Neural crest cell (in vitro differentiated cells): Measurements from ENCODE around the gene DRAM2. TPM values are rescaled to one million over a fixed set of nuclear protein-coding genes. Genes with fewer than 3 reads are reported as not detected.
"Not testable (repeated sequence)": the region's sequence is repeated elsewhere in the genome, so short reads cannot be mapped to it uniquely, and the experiment has no call there.

Source experiments
- DNase-seq: peaks from one replicate; pipeline ENCODE4 v3.0.0; 2021; ENCODE audit warnings: low read depth, mixed read lengths, low spot score
- H3K27ac Mint-ChIP-seq: one replicate; pipeline ENCODE4 v1.8.0; 2021; ENCODE audit warnings: mild to moderate bottlenecking, mixed read lengths; ENCODE audit not compliant: unreplicated experiment
- H3K27me3 Mint-ChIP-seq: 2 replicates; pipeline ENCODE4 v1.8.0; 2021; ENCODE audit warnings: low read depth, mild to moderate bottlenecking, mixed read lengths
- H3K36me3 Mint-ChIP-seq: 2 replicates; pipeline ENCODE4 v1.8.0; 2021; ENCODE audit warnings: low read depth, mild to moderate bottlenecking, mixed read lengths
- H3K4me1 Mint-ChIP-seq: 2 replicates; pipeline ENCODE4 v1.8.0; 2021; ENCODE audit warnings: mixed read lengths
- H3K4me3 Mint-ChIP-seq: one replicate; pipeline ENCODE4 v1.8.0; 2021; ENCODE audit warnings: mild to moderate bottlenecking, mixed read lengths
- H3K9me3 Mint-ChIP-seq: 2 replicates; pipeline ENCODE4 v1.8.0; 2021; ENCODE audit warnings: mixed read lengths
- total RNA-seq: library from RNA; stranded (reverse); gene quantifications from 2 replicates; pipeline ENCODE4 v1.2.1, GENCODE V29; 2021
- TF ChIP-seq, protein P1 (sequence below): fragments of 200-600 bp; sonication (generic); conservative IDR thresholded peaks from 2 replicates; pipeline ENCODE4 v1.5.0; 2021; ENCODE audit warnings: antibody characterized with exemption, mild to moderate bottlenecking

DRAM2 gene
- total RNA-seq, 1 donor from 2014 or later: 28.2 TPM

DNA sequence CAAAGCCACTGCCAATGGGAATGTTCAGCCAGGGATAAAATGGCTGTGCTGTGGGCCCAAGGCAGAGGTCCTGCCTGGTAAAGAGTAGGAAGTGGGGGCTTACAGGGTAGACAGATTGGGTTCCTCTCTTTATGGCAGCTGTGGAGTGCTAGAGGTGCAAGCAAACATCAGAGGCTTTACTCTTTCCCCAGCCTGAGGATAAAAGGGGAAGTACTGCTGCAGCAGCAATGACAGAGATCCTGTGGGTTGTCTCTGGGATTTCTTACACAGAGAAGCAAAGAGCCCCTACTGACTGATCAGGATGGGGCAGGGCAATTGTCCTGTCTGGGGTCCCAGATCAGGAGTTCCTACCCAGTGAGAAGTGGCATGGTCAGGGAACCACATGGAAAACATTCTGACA is 54.2 kb downstream of the DRAM2 start:
- Mint-ChIP-seq H3K9me3 (peaks cover 15% of the 10 kb centered on the region), H3K4me3 (no peak overlapping the region), H3K27me3 (peaks cover 7% of the 10 kb centered on the region), H3K4me1 (no peaks in the 10 kb centered on the region), H3K36me3 (peaks cover 12% of the 10 kb centered on the region), H3K27ac (no peak overlapping the region)
- DNase-seq: no peak
- TF ChIP-seq, protein P1, sequence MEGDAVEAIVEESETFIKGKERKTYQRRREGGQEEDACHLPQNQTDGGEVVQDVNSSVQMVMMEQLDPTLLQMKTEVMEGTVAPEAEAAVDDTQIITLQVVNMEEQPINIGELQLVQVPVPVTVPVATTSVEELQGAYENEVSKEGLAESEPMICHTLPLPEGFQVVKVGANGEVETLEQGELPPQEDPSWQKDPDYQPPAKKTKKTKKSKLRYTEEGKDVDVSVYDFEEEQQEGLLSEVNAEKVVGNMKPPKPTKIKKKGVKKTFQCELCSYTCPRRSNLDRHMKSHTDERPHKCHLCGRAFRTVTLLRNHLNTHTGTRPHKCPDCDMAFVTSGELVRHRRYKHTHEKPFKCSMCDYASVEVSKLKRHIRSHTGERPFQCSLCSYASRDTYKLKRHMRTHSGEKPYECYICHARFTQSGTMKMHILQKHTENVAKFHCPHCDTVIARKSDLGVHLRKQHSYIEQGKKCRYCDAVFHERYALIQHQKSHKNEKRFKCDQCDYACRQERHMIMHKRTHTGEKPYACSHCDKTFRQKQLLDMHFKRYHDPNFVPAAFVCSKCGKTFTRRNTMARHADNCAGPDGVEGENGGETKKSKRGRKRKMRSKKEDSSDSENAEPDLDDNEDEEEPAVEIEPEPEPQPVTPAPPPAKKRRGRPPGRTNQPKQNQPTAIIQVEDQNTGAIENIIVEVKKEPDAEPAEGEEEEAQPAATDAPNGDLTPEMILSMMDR: no peak

DNA sequence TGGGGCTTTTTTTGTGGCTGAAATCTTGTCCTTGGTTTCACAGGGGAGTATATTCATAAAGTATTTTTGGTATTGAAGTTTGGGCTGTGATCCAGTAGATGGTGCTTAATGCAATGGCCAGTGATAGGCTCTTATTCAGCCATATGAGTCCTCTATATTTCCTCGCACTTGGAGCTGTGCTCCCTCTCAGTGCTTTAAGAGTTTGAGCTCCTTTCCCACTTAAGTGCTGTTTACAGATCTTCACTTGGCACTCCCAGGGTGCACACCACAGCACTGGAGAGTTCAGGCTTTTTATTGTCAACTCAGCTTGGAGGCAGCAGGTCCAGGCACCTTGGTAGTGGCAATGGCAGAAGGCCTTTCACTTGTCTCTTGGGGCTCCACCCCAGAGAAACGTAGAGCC is 54.9 kb downstream of the DRAM2 start:
- H3K27me3 Mint-ChIP-seq: peaks cover 7% of the 10 kb centered on the region
- H3K4me1 Mint-ChIP-seq: no peaks in the 10 kb centered on the region
- TF ChIP-seq, protein P1: no peak
- H3K27ac Mint-ChIP-seq: no peak overlapping the region
- no peak overlapping the region for H3K4me3 Mint-ChIP-seq
- H3K9me3 Mint-ChIP-seq: peaks cover 20% of the 10 kb centered on the region
- peaks cover 13% of the 10 kb centered on the region for H3K36me3 Mint-ChIP-seq
- DNase-seq: no peak

DNA sequence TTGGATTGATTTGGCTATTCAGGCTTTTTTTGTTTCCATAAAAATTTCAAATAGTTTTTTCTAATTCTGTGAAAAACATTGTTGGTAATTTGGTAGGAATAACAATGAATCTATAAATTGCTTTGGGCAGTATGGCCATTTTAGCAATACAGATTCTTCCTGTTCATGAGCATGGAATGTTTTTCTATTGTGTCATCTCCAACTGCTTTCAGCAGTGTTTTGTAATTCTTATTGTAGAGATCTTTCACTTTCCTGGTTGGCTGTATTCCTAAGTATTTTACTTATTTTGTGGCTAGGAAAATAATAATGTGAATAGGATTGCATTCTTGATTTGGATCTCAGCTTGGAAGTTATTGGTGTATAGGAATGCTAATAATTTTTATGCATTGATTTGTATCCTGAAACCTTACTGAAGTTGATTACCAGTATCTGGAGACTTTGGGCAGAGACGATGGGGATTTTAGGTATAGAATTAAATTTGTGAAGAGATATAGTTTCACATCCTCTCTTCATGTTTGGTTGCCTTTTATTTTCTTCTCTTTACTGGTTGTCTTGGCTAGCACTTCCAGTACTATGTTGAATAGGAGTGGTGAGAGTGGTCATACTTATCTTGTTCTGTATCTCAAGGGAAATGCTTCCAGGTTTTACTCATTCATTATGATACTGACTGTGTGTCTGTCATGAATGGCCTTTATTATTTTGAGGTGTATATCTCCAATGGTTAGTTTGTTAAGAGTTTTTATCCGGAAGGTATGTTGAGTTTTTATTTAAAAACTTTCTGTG is 57.3 kb downstream of the DRAM2 start:
- H3K9me3 Mint-ChIP-seq: peaks cover 22% of the 10 kb centered on the region

DNA sequence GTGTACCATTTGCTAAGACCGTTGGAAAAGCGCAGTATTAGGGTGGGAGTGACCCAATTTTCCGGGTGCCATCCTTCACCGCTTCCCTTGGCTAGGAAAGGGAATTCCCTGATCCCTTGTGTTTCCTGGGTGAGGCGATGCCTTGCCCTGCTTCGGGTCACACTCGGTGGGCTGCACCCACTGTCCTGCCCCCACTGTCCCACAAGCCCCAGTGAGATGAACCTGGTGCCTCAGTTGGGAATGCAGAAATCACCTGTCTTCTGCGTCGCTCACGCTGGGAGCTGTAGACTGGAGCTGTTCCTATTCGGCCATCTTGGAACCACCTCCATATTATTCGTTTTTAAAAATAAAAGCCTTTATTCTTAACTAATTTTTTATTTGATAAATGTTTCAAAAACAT is 60.6 kb downstream of the DRAM2 start:
- DNase-seq, H3K4me1 Mint-ChIP-seq, H3K4me3 Mint-ChIP-seq, H3K27ac Mint-ChIP-seq: not testable (repeated sequence)
- peaks cover 10% of the 10 kb centered on the region for H3K27me3 Mint-ChIP-seq
- peaks cover 11% of the 10 kb centered on the region for H3K36me3 Mint-ChIP-seq
- peaks cover 23% of the 10 kb centered on the region for H3K9me3 Mint-ChIP-seq

More for the DNA sequence above, 57.3 kb downstream of the DRAM2 start:
- Mint-ChIP-seq H3K4me3 (no peak overlapping the region), H3K27ac (no peak overlapping the region), H3K4me1 (no peaks in the 10 kb centered on the region), H3K27me3 (peaks cover 7% of the 10 kb centered on the region), H3K36me3 (peaks cover 14% of the 10 kb centered on the region)
- TF ChIP-seq, protein P1: no peak
- DNase-seq: no peak

DNA sequence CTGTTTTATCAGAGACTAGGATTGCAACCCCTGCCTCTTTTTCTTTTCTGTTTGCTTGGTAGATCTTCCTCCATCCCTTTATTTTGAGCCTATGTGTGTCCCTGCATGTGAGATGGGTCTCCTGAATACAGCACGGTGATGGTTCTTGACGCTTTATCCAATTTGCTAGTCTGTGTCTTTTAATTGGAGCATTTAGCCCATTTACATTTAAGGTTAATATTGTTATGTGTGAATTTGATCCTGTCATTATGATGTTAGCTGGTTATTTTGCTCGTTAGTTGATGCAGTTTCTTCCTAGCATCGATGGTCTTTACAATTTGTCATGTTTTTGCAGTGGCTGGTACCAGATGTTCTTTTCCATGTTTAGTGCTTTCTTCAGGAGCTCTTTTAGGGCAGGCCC is 62.6 kb downstream of the DRAM2 start:
- H3K36me3 Mint-ChIP-seq: peaks cover 11% of the 10 kb centered on the region
- not testable (repeated sequence) for H3K4me1 Mint-ChIP-seq, H3K27me3 Mint-ChIP-seq, DNase-seq, H3K27ac Mint-ChIP-seq, H3K4me3 Mint-ChIP-seq
- peaks cover 23% of the 10 kb centered on the region for H3K9me3 Mint-ChIP-seq

Other genes starting within 250 kb of the DRAM2 start
- gene LRIF1, start 176.2 kb downstream of the DRAM2 start, total RNA-seq: 9.7 and 10.9 TPM in 2 replicates
- gene CEPT1, start 130 bp upstream of the DRAM2 start, total RNA-seq: 24.2 and 27.3 TPM in 2 replicates
- gene DENND2D, start 60.6 kb upstream of the DRAM2 start, total RNA-seq: not detected in 2 replicates
- gene CHI3L2, start 87.6 kb upstream of the DRAM2 start, total RNA-seq: not detected in 2 replicates
- gene CHIA, start 150.8 kb upstream of the DRAM2 start, total RNA-seq: not detected in 2 replicates